SK-N-SH (cell line): ENCODE results near the gene ALPI. TPM values are rescaled to one million over a fixed set of nuclear protein-coding genes. Genes with fewer than 3 reads are reported as not detected.
A peak's percentile ranks its signal among the peaks of the same experiment; 100 is the strongest.

Experiments
- CTCF ChIA-PET: fragments of 300-600, 350-600 bp; formaldehyde crosslinking; extraction: SDS; loops from one replicate; lab custom pipeline; 2021; lab: Yijun Ruan, JAX
- POLR2A ChIA-PET: fragments of 350-600 bp; sonication (Branson Sonifier 250); formaldehyde crosslinking; extraction: SDS; loops from one replicate; lab custom pipeline; 2020; ENCODE audit warnings: antibody characterized with exemption, inconsistent platforms; lab: Yijun Ruan, JAX
- DNase-seq: peaks from one replicate; pipeline ENCODE4 v3.0.0; 2012
- H2AFZ ChIP-seq: fragments of 200-600 bp; sonication (generic); 2 replicates; pipeline ENCODE4 v1.8.1; 2016; ENCODE audit warnings: antibody characterized with exemption, mild to moderate bottlenecking, low read depth
- H3F3A ChIP-seq: fragments of 200-600 bp; sonication (generic); replicated peaks from 2 replicates; pipeline ENCODE3; 2016; ENCODE audit warnings: antibody characterized with exemption, mild to moderate bottlenecking; ENCODE audit not compliant: insufficient read depth
- H3K27ac ChIP-seq, 2 experiments: fragments of 200-500 bp in 1 of 2; fragments of 200-600 bp in 1 of 2; sonication (Bioruptor generic) in 1 of 2; sonication (generic), shearing (Covaris generic) in 1 of 2; 2 replicates each; pipeline versions ENCODE4 v1.5.1 to v1.6.1; 2014 to 2016; ENCODE audit warnings: low read depth in 2 of 2, inconsistent platforms in 1 of 2, low read length in 1 of 2, mild to moderate bottlenecking in 1 of 2, mixed read lengths in 1 of 2
- H3K27me3 ChIP-seq: fragments of 200-600 bp; sonication (generic), shearing (Covaris generic); 2 replicates; pipeline ENCODE4 v1.6.1; 2016; ENCODE audit warnings: mixed run types; ENCODE audit not compliant: insufficient read depth
- H3K36me3 ChIP-seq, 2 experiments: fragments of 200-500 bp in 1 of 2; fragments of 200-600 bp in 1 of 2; sonication (Bioruptor generic) in 1 of 2; sonication (generic) in 1 of 2; replicated peaks in 1 of 2; 2 replicates each; pipeline versions ENCODE3 to v1.5.1; 2014 to 2016; ENCODE audit warnings: low read length in 1 of 2, mild to moderate bottlenecking in 1 of 2; ENCODE audit not compliant: insufficient read depth in 2 of 2, control insufficient read depth in 1 of 2
- H3K4me1 ChIP-seq, 2 experiments: fragments of 200-500 bp in 1 of 2; fragments of 200-600 bp in 1 of 2; sonication (Bioruptor generic) in 1 of 2; sonication (generic), shearing (Covaris generic) in 1 of 2; 2 replicates each; pipeline versions ENCODE4 v1.5.1 to v1.6.1; 2014 to 2016; ENCODE audit warnings: low read depth in 1 of 2, low read length in 1 of 2, mixed run types in 1 of 2; ENCODE audit not compliant: insufficient read depth in 2 of 2, control insufficient read depth in 1 of 2
- H3K4me2 ChIP-seq: fragments of 200-600 bp; sonication (generic), shearing (Covaris generic); 2 replicates; pipeline ENCODE4 v1.6.1; 2017; ENCODE audit warnings: mixed run types
- H3K4me3 ChIP-seq, 2 experiments: fragments of 200-500 bp in 1 of 2; fragments of 200-600 bp in 1 of 2; sonication (Bioruptor generic) in 1 of 2; sonication (generic), shearing (Covaris generic) in 1 of 2; 2 replicates each; pipeline versions ENCODE4 v1.5.1 to v1.8.1; 2014 to 2016; ENCODE audit warnings: low read depth in 2 of 2, inconsistent platforms in 1 of 2, low read length in 1 of 2, mild to moderate bottlenecking in 1 of 2, mixed read lengths in 1 of 2, moderate library complexity in 1 of 2
- H3K79me2 ChIP-seq: fragments of 200-600 bp; sonication (generic); 2 replicates; pipeline ENCODE4 v1.8.1; 2017; ENCODE audit warnings: mild to moderate bottlenecking; ENCODE audit not compliant: insufficient read depth
- H3K9ac ChIP-seq: fragments of 200-600 bp; sonication (generic); 2 replicates; pipeline ENCODE4 v1.6.1; 2017; ENCODE audit warnings: mixed run types
- H3K9me2 ChIP-seq: fragments of 200-600 bp; sonication (generic); 2 replicates; pipeline ENCODE4 v1.6.1; 2017; ENCODE audit warnings: mixed run types
- H3K9me3 ChIP-seq: fragments of 200-600 bp; sonication (generic); 2 replicates; pipeline ENCODE4 v1.6.1; 2017; ENCODE audit warnings: mixed run types, mild to moderate bottlenecking, moderate library complexity
- H4K20me1 ChIP-seq: fragments of 200-600 bp; sonication (generic); 2 replicates; pipeline ENCODE4 v1.6.1; 2017; ENCODE audit warnings: mild to moderate bottlenecking, mixed run types; ENCODE audit not compliant: insufficient read depth
- ELF1 ChIP-seq: IDR thresholded peaks from 2 replicates; pipeline ENCODE4 v1.4.0; 2012
- FOSL2 ChIP-seq: IDR thresholded peaks from 2 replicates; pipeline ENCODE4 v1.4.0; 2012; ENCODE audit warnings: low read depth, mild to moderate bottlenecking, moderate library complexity, borderline replicate concordance
- FOXM1 ChIP-seq: IDR thresholded peaks from 2 replicates; pipeline ENCODE4 v1.4.0; 2012; ENCODE audit warnings: low read depth, mild to moderate bottlenecking
- GABPA ChIP-seq: IDR thresholded peaks from 2 replicates; pipeline ENCODE4 v1.4.0; 2012; ENCODE audit warnings: low read depth, mild to moderate bottlenecking
- GATA2 ChIP-seq: sonication (generic); formaldehyde crosslinking; IDR thresholded peaks from 2 replicates; pipeline ENCODE4 v1.5.0; 2020; ENCODE audit warnings: mild to moderate bottlenecking, missing genetic modification reagents
- JUND ChIP-seq: IDR thresholded peaks from 2 replicates; pipeline ENCODE4 v1.4.0; 2012
- MAX ChIP-seq: IDR thresholded peaks from 2 replicates; pipeline ENCODE4 v1.4.0; 2012; ENCODE audit warnings: low read depth
- MEF2A ChIP-seq: IDR thresholded peaks from 2 replicates; pipeline ENCODE4 v1.4.0; 2012; ENCODE audit warnings: low read depth, borderline replicate concordance
- RAD21 ChIP-seq: IDR thresholded peaks from 2 replicates; pipeline ENCODE4 v1.6.1; 2012; ENCODE audit warnings: mild to moderate bottlenecking, low read length
- SIN3A ChIP-seq: IDR thresholded peaks from 2 replicates; pipeline ENCODE4 v1.6.1; 2012; ENCODE audit warnings: low read depth, mild to moderate bottlenecking, low read length, moderate library complexity, borderline replicate concordance
- SMC3 ChIP-seq: IDR thresholded peaks from 2 replicates; pipeline ENCODE4 v1.6.1; 2012; ENCODE audit warnings: low read depth, low read length, improper control_type of control experiment
- TAF1 ChIP-seq: IDR thresholded peaks from 2 replicates; pipeline ENCODE4 v1.6.1; 2012; ENCODE audit warnings: low read depth, mild to moderate bottlenecking, low read length, moderate library complexity, borderline replicate concordance
- ZBTB33 ChIP-seq: IDR thresholded peaks from 2 replicates; pipeline ENCODE4 v1.4.0; 2012; ENCODE audit warnings: low read depth, borderline replicate concordance
- WGBS: methylation state at CpG from one replicate; pipeline ENCODE4 v1.1.6; 2017; ENCODE audit warnings: low lambda C conversion rate; 5-methylcytosine and 5-hydroxymethylcytosine counted together
- polyA plus RNA-seq, 3 experiments: library from polyadenylated mRNA; depleted of rRNA; stranded (reverse); fragments of >200 nt; gene quantifications; 2 replicates each; pipeline ENCODE4 v1.2.3, GENCODE V29; 2012
- TF ChIP-seq, protein P1 (sequence below): fragments of 150-350 bp; IDR thresholded peaks from 2 replicates; pipeline ENCODE4 v1.6.1; 2016; ENCODE audit warnings: mild to moderate bottlenecking, low read depth, low read length
- TF ChIP-seq, protein P2 (sequence below): IDR thresholded peaks from 2 replicates; pipeline ENCODE4 v1.4.0; 2012; ENCODE audit warnings: low read depth, borderline replicate concordance
- TF ChIP-seq, protein P3 (sequence below): fragments of 150-350 bp; IDR thresholded peaks from 2 replicates; pipeline ENCODE4 v1.6.1; 2017; ENCODE audit warnings: antibody characterized with exemption, low read length, low read depth, borderline replicate concordance

Gene ALPI
- polyA plus RNA-seq, 1 of the 3 experiments (the other 2 are of a cell fraction) = not detected

DNA sequence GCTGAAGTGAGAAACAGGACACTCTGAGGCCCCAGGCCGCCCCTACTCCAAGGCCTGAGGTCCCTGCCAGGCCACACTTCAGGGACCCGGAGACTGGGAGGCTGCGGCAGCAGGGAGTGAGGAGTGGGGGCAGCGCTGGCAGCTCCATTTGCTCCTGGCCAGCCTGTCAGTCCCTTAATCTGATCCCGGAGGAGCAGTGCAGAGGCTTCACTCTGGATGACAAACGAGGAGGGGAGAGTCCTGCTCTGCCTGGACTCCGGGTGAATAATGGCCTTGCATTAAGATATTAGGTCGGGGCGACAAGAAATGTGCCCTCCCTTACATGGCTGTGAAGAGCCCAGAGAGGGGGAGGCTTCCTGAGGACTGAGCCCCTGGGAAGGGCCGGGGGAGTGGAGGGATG is 49.9 kb downstream of the ALPI start:
- ChIA-PET CTCF (interaction anchor here (0.7 to 3.1 kb wide), 3 partner anchors 16 to 59 kb away, joined by 3 to 11 read pairs (median 4); no protein-coding TSS in a partner anchor), POLR2A (no interaction called here)
- H3K9me3 ChIP-seq = no peaks in the 10 kb centered on the region
- peaks cover 23% of the 10 kb centered on the region for H3K27me3 ChIP-seq
- H3K27ac ChIP-seq = peak overlapping the region in 1 of 2 experiments; percentile 26; a peak in 1 of 4 replicates
- H3K4me3 ChIP-seq = no peak overlapping the region
- TF ChIP-seq FOSL2 = no peak
- TF ChIP-seq GATA2 = peak; percentile 64
- peaks cover 0 to 45% of the 10 kb centered on the region in 2 experiments; a peak in 1 of 4 replicates for H3K4me1 ChIP-seq
- H3K9me2 ChIP-seq = no peaks in the 10 kb centered on the region
- H3K4me2 ChIP-seq = no peak overlapping the region
- no peaks in the 10 kb centered on the region for H3K79me2 ChIP-seq
- 20% methylated on average over 7 of the region's 10 CpGs for WGBS
- peak; percentile 82 for DNase-seq
- no peaks in the 10 kb centered on the region for H4K20me1 ChIP-seq
- no peaks in the 10 kb centered on the region for H3K36me3 ChIP-seq
- no peak overlapping the region for H2AFZ ChIP-seq
- H3F3A ChIP-seq = no peaks in the 10 kb centered on the region
- H3K9ac ChIP-seq = no peak overlapping the region

GRCh38 chr2:232506709-232507108 is 50.8 kb downstream of the ALPI start:
- no peaks in the 10 kb centered on the region for H3K79me2 ChIP-seq
- TF ChIP-seq MEF2A (no peak), FOSL2 (no peak), ZBTB33 (no peak), TAF1 (no peak), GATA2 (no peak), SIN3A (no peak), MAX (no peak), FOXM1 (no peak), GABPA (no peak), JUND (no peak), RAD21 (no peak), SMC3 (no peak), ELF1 (no peak)
- TF ChIP-seq, protein P1, sequence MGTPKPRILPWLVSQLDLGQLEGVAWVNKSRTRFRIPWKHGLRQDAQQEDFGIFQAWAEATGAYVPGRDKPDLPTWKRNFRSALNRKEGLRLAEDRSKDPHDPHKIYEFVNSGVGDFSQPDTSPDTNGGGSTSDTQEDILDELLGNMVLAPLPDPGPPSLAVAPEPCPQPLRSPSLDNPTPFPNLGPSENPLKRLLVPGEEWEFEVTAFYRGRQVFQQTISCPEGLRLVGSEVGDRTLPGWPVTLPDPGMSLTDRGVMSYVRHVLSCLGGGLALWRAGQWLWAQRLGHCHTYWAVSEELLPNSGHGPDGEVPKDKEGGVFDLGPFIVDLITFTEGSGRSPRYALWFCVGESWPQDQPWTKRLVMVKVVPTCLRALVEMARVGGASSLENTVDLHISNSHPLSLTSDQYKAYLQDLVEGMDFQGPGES = no peak
- TF ChIP-seq, protein P2, sequence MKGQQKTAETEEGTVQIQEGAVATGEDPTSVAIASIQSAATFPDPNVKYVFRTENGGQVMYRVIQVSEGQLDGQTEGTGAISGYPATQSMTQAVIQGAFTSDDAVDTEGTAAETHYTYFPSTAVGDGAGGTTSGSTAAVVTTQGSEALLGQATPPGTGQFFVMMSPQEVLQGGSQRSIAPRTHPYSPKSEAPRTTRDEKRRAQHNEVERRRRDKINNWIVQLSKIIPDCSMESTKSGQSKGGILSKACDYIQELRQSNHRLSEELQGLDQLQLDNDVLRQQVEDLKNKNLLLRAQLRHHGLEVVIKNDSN = no peak
- TF ChIP-seq, protein P3, sequence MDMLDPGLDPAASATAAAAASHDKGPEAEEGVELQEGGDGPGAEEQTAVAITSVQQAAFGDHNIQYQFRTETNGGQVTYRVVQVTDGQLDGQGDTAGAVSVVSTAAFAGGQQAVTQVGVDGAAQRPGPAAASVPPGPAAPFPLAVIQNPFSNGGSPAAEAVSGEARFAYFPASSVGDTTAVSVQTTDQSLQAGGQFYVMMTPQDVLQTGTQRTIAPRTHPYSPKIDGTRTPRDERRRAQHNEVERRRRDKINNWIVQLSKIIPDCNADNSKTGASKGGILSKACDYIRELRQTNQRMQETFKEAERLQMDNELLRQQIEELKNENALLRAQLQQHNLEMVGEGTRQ = no peak
- no peak overlapping the region for H3K4me3 ChIP-seq
- H4K20me1 ChIP-seq = no peaks in the 10 kb centered on the region
- no peaks in the 10 kb centered on the region for H3K9me2 ChIP-seq
- 74% methylated on average over 3 of the region's 4 CpGs for WGBS
- ChIA-PET POLR2A (no interaction called here), CTCF (interaction anchor here (3.1 kb wide), 1 partner anchor 15 kb away, joined by 11 read pairs; no protein-coding TSS in a partner anchor)
- peak; percentile 70 for DNase-seq
- no peak overlapping the region for H3K27ac ChIP-seq
- no peaks in the 10 kb centered on the region for H3F3A ChIP-seq
- H2AFZ ChIP-seq = no peak overlapping the region
- no peaks in the 10 kb centered on the region for H3K9me3 ChIP-seq
- no peaks in the 10 kb centered on the region for H3K36me3 ChIP-seq
- H3K4me1 ChIP-seq = peaks cover 0 to 45% of the 10 kb centered on the region in 2 experiments; a peak in 1 of 4 replicates
- peaks cover 30% of the 10 kb centered on the region for H3K27me3 ChIP-seq
- no peak overlapping the region for H3K9ac ChIP-seq
- no peak overlapping the region for H3K4me2 ChIP-seq
